Superior temporal gyrus (tissue), 1 donor: ENCODE data around the gene SNURF.
"Not testable (repeated sequence)": the region's sequence is repeated elsewhere in the genome, so short reads cannot be mapped to it uniquely, and the experiment has no call there.

Source experiments
- DNase-seq: peaks from one replicate; pipeline ENCODE4 v3.0.0-alpha.2; 2016; ENCODE audit errors: extremely low spot score

SNURF gene

DNA sequence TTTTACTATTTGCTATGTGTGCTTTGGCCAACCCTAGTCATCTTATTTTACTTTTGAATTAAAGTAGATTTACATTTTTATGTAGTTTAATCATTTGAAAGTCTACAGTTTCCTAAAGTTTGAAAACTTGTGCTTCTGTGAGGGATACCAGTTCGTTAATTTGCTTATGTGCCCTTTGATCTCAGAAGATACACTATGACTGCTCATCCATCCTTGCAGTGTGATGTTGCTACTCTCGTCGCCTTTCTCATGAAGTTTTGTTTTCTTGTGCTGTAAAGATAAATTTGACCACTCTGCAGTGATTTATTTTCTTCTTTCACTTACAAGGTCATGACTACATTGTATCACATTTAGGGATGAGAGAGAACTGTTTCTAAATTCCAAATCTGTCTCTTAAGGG is 16.3 kb downstream of the SNURF start:
- no peak for DNase-seq

DNA sequence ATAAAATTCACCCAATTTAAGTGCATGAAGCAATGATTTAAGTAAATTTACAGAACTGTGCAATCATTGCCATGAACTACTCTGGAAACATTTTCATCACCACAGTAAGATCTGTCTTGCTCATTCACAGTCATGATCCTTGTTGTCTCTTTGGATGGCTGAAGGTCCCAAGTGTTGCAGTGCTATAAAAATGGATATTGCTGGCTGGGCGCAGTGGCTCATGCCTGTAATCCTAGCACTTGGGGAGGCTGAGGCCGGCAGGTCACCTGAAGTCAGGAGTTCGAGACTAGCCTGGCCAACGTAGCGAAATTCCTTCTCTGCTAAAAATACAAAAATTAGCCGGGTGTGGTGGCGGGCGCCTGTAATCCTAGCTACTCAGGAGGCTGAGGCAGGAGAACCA is 17.0 kb downstream of the SNURF start:
- no peak for DNase-seq

DNA sequence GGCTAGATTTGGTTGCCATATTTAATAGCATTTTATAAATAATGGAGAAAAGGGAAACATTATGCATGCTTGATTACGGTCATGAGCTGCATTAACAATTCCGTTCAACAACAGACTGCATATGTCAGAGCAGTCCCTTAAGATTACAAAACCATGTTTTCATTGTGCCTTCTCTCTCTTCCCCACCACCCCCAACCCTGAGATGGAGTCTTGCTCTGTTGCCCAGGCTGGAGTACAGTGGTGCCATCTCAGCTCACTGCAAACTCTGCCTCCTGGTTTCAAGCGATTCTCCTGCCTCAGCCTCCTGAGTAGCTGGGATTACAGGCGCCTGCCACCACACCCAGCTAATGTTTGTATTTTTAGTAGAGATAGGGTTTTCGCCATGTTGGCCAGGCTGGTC is 17.9 kb downstream of the SNURF start:
- DNase-seq: not testable (repeated sequence)

DNA sequence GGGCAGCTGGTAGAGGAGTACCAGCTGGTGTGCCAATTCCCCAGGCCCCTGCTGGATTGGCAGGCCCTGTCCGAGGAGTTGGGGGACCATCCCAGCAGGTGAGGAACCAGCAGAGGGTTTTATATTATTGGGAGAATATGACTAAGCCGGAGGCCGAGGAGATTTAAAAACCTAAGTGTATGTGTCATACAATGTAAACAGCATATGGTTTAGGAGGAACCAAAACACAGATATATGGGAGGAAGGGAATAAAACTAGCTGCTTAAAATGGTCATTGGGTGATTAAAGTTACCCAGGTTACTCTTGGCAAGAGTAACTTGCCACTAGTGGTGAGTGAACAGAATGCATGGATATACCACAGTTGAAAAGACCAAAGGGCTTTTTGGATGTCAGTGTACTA is 22.1 kb downstream of the SNURF start:
- DNase-seq: no peak

DNA sequence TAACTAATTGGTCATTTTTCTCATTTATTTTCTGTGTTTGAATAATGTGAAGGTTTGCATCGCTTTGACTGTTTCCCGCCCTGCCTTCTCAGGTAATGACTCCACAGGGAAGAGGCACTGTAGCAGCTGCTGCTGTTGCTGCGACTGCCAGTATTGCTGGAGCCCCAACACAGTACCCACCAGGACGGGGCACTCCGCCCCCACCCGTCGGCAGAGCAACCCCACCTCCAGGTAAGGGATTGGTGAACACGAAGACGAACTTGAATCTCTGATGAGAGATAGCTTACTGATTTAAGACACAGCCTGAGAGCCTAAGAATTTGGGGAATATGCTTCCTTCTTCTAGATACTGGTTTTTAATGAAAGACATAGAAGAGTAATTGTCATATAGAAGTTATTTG is 22.9 kb downstream of the SNURF start:
- no peak for DNase-seq

DNA sequence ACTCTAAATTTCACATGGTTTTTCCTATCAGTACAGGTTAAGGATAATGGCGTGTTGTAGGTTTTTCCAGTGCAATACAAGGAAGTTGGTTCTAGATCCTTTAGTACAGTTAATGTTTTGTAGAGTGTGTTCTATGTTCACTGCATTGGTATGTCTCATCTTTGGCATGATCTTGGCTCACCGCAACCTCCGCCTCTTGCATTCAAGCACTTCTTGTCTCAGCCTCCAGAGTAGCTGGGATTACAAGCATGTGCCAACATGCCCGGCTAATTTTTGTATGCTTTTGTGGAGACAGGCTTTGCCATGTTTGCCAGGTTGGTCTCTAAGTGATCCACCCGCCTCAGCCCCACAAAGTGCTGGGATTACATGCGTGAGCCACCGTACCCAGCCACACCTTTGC is 30.4 kb downstream of the SNURF start:
- no peak for DNase-seq

DNA sequence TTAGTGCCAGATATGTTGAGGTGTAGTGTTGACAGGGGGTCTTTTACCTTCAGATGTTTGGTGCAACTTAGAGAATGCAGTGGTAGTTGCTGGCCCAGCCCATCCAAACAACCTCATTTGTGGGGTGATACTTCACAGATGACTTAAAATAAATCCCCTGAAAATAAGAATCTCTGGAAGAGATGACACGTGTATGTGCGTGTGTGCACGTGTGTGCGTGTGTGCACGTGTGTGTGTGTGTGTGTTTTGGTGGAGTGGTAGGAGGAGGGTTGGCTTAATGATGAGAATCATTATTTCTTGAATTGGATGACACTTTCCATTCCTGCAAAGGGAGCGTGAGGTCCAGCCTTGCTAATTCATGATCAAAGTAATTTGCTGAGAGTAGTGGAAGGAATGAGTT is 31.9 kb downstream of the SNURF start:
- no peak for DNase-seq
